Urinary bladder (tissue), 4 donors: Measurements from ENCODE around the gene ACY1. TPM values are rescaled to one million over a fixed set of nuclear protein-coding genes. Genes with fewer than 3 reads are reported as not detected.

Source experiments
- DNase-seq: peaks from one replicate; pipeline ENCODE4 v3.0.0-alpha.2; 2015; ENCODE audit errors: extremely low spot score
- H3K27ac ChIP-seq: one replicate; pipeline ENCODE4 v1.5.1; 2013; ENCODE audit warnings: low read depth, mild to moderate bottlenecking, moderate library complexity
- H3K36me3 ChIP-seq: one replicate; pipeline ENCODE4 v1.6.1; 2013; ENCODE audit warnings: mild to moderate bottlenecking, moderate library complexity; ENCODE audit not compliant: insufficient read depth
- H3K4me1 ChIP-seq: one replicate; pipeline ENCODE4 v1.6.1; 2013; ENCODE audit warnings: mild to moderate bottlenecking, moderate library complexity; ENCODE audit not compliant: insufficient read depth
- H3K4me3 ChIP-seq: one replicate; pipeline ENCODE4 v1.5.1; 2013; ENCODE audit warnings: low read depth, low read length
- WGBS: extraction: QIAGEN DNeasy Blood & Tissue Kit; methylation state at CpG from one replicate; pipeline ENCODE4 v1.1.7; 2013; 5-methylcytosine and 5-hydroxymethylcytosine counted together
- polyA plus RNA-seq: library from polyadenylated mRNA; stranded (reverse); fragments of 200-250 nt; gene quantifications from one replicate; pipeline ENCODE4 v1.2.3, GENCODE V29; 2013
- total RNA-seq: library from RNA; depleted of rRNA; stranded (reverse); fragments of >200 nt; gene quantifications from one replicate; pipeline ENCODE4 v1.2.3, GENCODE V29; 2014
- donor health status: healthy with polysubstance abuse.
- donor health status: healthy.

ACY1 gene
- total RNA-seq (10.6 TPM), polyA plus RNA-seq (20.0 TPM)

- no peak for DNase-seq
- Histone ChIP-seq H3K36me3 (no peaks in the 10 kb centered on the region), H3K4me1 (no peaks in the 10 kb centered on the region), H3K4me3 (peak within 1 kb of the TSS; percentile 42), H3K27ac (peak within 1 kb of the TSS; percentile 97)
- WGBS: under 1% methylated on average over 68 of the region's 68 CpGs
Observed at GRCh38 chr3:51982838-51983577, at the start of gene ACY1. TSS of gene ACY1 (plus strand) at chr3:51983535. CDS start at chr3:51984065, 530 bp downstream.

DNA sequence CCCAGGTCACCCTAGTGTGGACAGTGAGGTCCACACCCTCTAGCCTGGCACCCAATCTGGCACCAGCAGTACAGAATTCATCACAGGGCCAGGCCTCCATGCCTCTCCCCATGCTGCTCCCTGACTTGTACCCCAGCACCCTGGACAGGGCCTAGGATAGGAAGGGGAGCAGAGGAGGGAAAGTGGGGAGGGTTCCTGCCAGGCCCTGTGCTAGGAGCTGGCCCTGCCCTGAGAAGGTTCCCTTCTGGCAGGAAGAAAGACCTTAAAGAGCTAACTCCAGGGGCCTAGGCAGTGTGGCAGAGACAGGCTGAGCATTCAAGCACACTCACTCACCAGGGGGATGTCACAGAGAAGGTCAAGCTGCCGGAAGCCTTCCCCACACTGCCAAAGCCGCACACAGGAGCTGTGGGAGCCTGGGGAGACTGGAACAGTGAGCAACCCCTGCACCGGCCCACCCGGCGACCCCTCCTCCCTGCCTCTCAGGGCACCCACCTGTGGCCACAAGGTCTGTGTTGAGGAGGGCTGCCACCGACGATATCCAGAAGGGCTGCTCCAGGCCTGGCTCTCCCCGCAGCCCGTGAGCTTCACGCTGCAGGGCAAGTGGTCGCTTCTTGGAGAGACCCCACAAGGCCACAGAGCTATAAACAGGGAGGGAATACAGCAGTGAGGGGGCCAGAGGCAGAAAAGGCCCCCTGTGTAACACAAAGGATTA is 49.0 kb upstream of the ACY1 start:
- WGBS: 94% methylated on average over 11 of the region's 11 CpGs
- no peaks in the 10 kb centered on the region for H3K4me1 ChIP-seq
- H3K4me3 ChIP-seq: no peak overlapping the region
- no peak for DNase-seq
- H3K27ac ChIP-seq: no peak overlapping the region
- H3K36me3 ChIP-seq: no peaks in the 10 kb centered on the region

DNA sequence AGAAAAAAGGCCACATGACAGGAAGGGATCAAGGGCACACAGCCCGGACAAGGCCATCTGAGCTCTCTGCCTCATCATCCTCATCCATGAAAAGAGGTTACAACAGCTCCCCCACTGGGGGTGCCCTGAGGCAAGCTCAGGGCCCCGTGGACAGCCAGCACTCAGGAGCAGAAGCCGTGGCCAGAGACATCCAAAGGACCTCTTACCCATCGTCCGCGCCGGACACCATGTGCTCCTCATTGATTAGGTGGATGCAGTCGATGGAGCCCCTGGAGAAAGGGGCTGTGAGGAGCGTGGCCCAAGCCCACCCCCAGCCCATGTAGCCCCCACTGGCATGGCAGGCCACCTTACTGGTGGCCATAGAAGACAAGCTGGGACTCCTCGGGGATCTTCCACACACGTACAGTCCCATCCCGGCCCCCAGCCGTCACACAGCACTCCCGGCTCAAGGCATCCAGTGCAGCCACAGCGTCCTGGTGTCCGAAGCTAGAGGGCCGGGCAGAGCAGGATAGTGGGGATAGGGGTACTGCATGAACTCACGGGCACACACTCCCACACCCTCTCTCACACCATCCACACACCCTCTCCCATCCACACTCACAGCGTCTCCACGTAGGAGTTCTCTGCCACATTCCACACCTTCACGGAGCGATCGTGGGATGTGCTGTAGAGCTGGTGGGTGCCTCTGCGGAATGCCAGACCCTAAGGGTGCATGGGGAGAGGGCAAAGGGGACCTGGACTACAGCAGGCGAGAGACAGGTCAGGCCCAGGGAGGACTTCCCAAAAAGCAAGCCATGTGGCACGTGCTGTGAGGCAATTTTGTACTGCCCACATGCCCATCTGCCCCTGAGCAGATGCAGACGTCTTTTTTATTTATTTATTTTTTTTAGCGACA is 48.1 kb upstream of the ACY1 start:
- Histone ChIP-seq H3K4me3 (no peak overlapping the region), H3K27ac (no peak overlapping the region), H3K4me1 (no peaks in the 10 kb centered on the region), H3K36me3 (no peaks in the 10 kb centered on the region)
- no peak for DNase-seq
- WGBS: 93% methylated on average over 28 of the region's 28 CpGs

DNA sequence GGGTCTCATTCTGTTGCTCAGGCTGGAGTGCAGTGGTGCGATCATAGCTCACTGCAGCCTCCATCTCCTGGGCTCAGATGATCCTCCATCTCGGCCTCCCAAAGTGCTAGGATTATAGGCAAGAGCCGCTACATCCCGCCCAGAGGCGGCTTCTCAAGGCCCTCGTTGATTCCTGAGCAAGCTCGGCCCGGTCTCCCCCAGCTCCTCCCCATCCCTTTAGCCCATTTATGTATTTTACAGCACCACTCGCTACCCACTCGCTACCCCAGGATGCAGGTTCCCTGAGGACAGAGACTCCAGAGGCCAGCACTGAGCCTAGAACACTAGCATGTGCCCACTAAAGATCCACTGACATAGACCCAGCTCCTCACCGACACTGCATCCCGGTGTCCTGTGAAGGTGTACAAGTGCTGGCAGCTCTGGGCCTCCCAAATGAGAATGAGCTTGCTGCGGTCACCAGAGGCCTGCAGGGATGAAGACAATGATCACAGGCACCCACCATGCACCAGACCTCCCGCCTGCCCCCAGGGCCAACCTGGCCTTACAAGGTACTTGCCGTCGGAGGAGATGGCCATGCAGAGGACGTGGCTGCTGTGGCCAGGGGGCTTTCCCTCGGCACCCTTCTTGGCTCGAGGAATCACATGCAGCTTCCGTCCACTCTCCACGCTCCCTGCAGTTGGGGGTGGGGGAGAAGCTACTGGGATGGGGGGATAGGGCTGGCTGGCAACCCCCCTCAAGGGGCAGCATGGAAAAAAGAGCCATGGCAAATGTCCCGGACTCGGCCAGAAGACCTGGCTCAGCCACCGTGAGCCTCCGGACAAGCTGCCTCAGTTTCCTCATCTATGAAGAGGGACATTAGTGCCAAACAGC is 47.2 kb upstream of the ACY1 start:
- Histone ChIP-seq H3K4me1 (no peaks in the 10 kb centered on the region), H3K4me3 (no peak overlapping the region), H3K27ac (no peak overlapping the region), H3K36me3 (no peaks in the 10 kb centered on the region)
- DNase-seq: no peak
- 97% methylated on average over 25 of the region's 25 CpGs for WGBS

- Histone ChIP-seq H3K4me1 (no peaks in the 10 kb centered on the region), H3K27ac (no peak overlapping the region), H3K36me3 (no peaks in the 10 kb centered on the region), H3K4me3 (no peak overlapping the region)
- no peak for DNase-seq
- 82% methylated on average over 9 of the region's 9 CpGs for WGBS
Observed at GRCh38 chr3:51937014-51937413, 46.3 kb upstream of the ACY1 start.

- Histone ChIP-seq H3K4me3 (no peak overlapping the region), H3K27ac (no peak overlapping the region), H3K4me1 (no peaks in the 10 kb centered on the region), H3K36me3 (no peaks in the 10 kb centered on the region)
- no peak for DNase-seq
- WGBS: 87% methylated on average over 13 of the region's 13 CpGs
Observed at GRCh38 chr3:51937611-51938450, 45.5 kb upstream of the ACY1 start.

DNA sequence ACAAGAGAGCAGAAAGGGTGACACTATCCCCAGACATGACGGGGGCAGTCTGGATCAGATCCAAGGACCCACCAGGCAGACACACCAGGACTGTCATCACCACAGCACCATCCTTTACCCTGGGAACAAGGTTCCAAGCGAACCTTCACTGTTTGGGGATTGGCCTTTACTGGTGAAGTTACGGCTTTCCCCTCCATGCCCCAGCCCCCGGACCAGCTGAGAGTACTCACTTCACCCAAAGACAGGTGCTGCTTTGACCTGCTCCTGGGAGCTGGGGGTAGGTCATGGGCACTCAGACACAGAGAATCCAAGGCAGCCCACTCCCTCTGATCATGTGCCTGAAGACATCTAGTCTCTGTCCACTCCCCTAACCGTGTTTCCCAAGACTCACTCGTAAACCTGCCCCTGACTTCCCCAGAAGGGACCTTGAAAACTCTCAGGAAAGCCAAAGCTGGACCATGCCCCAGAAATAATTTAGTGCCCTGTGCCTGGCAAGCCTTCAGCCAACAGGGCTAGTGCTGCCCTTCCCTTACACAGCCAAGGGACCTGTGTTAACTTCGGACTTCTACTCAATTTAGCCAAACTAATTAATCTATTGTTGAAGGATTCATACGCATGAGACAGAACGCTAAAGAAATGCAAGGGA is 44.4 kb upstream of the ACY1 start:
- Histone ChIP-seq H3K4me1 (no peaks in the 10 kb centered on the region), H3K36me3 (no peaks in the 10 kb centered on the region), H3K4me3 (no peak overlapping the region), H3K27ac (no peak overlapping the region)
- DNase-seq: no peak
- WGBS: 85% methylated on average over 9 of the region's 9 CpGs

- H3K4me3 ChIP-seq: peak overlapping the region; percentile 63
- no peak for DNase-seq
- H3K4me1 ChIP-seq: no peaks in the 10 kb centered on the region
- WGBS: 34% methylated on average over 13 of the region's 13 CpGs
- H3K36me3 ChIP-seq: no peaks in the 10 kb centered on the region
- H3K27ac ChIP-seq: no peak overlapping the region
Observed at GRCh38 chr3:51940648-51941462, 42.5 kb upstream of the ACY1 start.

GRCh38 chr3:51941463-51941797 is 41.9 kb upstream of the ACY1 start:
- H3K36me3 ChIP-seq: no peaks in the 10 kb centered on the region
- under 1% methylated on average over 20 of the region's 20 CpGs for WGBS

GRCh38 chr3:51941798-51942602 is 41.3 kb upstream of the ACY1 start, which contains the start of the genes PARP3 and RRP9:
TSS of gene PARP3 (plus strand) at chr3:51942363. CDS start at chr3:51943356, 993 bp downstream.
TSS of gene RRP9 (minus strand) at chr3:51941904. CDS start at chr3:51941867, 37 bp downstream.
- H3K4me1 ChIP-seq: no peaks in the 10 kb centered on the region
- H3K4me3 ChIP-seq: peak within 1 kb of the TSS; percentile 63
- WGBS: under 1% methylated on average over 67 of the region's 67 CpGs
- DNase-seq: peak; percentile 99
- H3K27ac ChIP-seq: peak within 1 kb of the TSS; percentile 77
- no peaks in the 10 kb centered on the region for H3K36me3 ChIP-seq

More at GRCh38 chr3:51941463-51941797, 41.9 kb upstream of the ACY1 start:
- Histone ChIP-seq H3K4me1 (no peaks in the 10 kb centered on the region), H3K4me3 (peak overlapping the region; percentile 63), H3K27ac (no peak overlapping the region)
- no peak for DNase-seq
